Muscle of back (tissue), 11 donors: ENCODE data around the gene RRP12. TPM values are rescaled to one million over a fixed set of nuclear protein-coding genes. Genes with fewer than 3 reads are reported as not detected.
"Not testable (repeated sequence)": the region's sequence is repeated elsewhere in the genome, so short reads cannot be mapped to it uniquely, and the experiment has no call there.

Source experiments
- DNase-seq, 3 donors: peaks; one replicate each; pipeline versions ENCODE4 v3.0.0 to v3.0.0-alpha.2; 2013
- polyA plus RNA-seq, 10 donors: library from polyadenylated mRNA; unstranded; fragments of 120-200 nt; gene quantifications; one replicate each; pipeline ENCODE4 v1.2.1, GENCODE V29; 2013; ENCODE audit not compliant: insufficient read length in 10 of 10

RRP12 gene
- polyA plus RNA-seq, 10 donors, result 18.5 to 27.3 (median 21.3) TPM

DNA sequence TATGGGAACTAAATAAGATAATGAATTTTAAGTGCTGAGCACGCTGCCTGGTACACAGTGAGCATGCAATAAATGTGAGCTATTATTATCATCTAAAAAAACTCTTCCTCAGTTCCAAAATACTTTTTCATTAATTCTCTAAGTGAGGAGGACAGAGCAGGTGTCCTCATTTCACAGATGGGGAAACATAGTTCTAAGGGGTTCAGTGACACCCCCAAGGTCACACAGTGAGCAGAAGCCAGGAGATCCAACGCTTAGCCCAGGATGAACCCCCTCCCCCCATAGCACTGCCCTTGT is 6.8 kb upstream of the RRP12 start:
- no peak for DNase-seq

DNA sequence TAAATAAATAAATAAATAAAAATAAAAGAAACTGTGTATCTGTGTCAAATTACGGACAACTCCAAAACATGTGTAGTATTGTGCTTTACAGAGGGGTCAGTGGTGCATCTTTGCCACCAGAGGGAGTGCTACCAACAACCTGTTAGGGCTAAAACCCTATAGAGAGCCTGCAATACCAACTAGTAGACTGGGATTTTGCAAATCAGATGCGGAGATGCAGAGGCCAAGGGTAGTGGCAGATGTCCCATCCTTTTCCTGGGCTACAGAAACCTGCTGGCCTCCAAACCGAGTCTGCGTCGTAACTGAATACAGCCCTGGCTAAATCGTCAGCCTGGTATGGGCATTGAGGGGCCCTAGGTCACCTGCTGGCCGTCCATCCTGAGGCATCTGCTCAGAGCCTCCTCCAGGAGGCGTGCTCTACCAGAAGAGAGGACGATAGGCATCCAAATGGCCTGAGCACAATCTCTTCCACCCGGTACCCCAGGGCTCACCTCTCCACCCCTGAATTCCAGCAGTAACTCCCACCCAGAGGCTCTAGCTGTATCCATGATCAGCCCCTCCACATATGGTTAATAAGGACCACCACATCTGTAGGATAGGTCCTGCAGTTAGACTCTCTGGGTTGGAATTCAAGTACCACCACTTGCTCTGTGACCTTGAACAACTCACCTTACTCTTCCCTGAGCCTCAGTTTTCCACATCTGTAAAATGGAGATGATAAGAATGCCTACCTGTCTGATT is 6.2 kb upstream of the RRP12 start:
- DNase-seq, result peak; percentile 62 to 86 (median 72)

GRCh38 chr10:97406483-97406882 is 5.3 kb upstream of the RRP12 start:
- DNase-seq, result not testable (repeated sequence)

DNA sequence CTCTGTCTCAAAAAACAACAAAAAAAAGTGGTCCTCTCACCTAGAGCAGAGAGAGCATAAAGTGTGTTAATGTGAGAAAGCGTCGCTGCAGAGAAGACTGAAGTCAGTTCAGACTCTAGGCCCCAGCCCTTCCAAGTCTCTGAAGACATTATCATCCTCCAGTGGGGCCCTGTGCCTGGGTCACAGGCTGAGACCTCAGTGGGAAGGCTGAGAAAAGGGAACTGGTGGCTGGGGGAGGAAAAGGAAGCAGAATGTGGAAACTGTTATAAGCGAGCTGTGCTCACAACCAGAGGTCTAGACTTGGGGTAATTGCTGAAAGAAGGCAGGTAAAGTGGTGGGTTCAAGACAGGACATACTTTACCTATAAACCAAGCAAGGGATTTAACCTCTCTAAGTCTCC is 4.9 kb upstream of the RRP12 start:
- peak in 1 of 3 donors; percentile 36 for DNase-seq

GRCh38 chr10:97404044-97404443 is 2.9 kb upstream of the RRP12 start:
- no peak for DNase-seq

DNA sequence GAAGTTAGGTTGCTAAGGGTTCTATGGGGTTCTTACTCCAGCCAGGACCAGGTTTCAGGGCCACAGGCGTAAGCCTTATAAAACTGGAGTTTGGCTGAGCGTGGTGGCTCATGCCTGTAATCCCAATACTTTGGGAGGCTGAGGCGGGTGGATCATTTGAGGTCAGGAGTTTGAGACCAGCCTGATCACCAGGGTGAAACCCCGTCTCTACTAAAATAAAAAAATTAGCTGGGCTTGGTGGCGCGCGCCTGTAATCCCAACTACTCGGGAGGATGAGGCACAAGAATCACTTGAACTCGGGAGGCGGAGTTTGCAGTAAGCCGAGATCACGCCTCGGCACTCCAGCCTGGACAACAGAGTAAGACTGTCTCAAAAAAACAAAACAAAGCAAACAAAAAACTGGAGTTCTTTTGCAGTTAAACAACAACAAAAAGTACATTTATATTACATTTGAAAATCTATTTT is 347 bp upstream of the RRP12 start:
- no peak for DNase-seq

- DNase-seq, result peak in 1 of 3 donors; percentile 64
These were observed 1.1 kb downstream of the RRP12 start for GRCh38 chr10:97399843-97400545.

DNA sequence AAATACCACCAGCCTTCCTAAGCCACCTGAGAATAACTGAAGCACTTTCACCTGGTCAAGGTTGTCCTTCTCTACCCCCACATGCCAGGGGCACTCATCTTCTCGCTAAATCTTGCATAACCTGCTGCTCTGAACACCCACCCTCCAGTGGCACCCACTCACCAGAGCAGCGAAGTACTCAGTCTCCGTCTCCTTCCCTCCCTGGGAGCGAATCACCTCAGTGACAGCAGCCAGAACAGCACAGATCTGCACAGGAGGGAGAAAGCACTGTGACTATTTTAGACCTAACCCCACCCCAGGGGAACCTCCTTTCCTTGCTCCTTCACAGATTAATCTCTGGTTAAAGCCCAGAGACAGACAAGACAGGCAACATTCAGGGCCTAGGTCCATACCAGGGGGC is 5.1 kb downstream of the RRP12 start:
- DNase-seq, result no peak

- DNase-seq, result no peak
These were observed 8.0 kb downstream of the RRP12 start for GRCh38 chr10:97393034-97393573.

DNA sequence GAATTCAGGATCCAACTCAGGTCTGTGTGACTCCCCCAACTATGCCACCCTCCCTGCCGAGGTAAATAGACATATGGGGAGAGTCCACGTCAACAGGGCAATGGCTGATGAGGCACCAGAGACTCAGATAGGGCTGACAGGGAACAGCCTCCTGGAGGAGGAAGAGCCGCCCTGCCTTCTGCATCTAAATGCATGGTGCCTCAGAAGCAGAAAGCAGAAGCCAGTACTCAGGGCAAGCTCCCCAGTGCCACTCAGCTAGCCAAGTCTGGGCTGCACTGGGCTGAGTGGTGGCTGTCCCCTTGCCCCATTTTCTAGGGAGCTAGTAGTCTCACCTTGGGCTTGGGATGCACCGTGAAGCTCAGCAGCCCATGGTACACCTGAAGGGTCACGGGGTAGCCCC is 11.0 kb downstream of the RRP12 start:
- no peak for DNase-seq

- no peak for DNase-seq
These were observed 13.0 kb downstream of the RRP12 start for GRCh38 chr10:97388152-97388551.

- no peak for DNase-seq
These were observed 15.6 kb downstream of the RRP12 start for GRCh38 chr10:97385565-97385964.

- DNase-seq, result no peak
These were observed 16.5 kb downstream of the RRP12 start for GRCh38 chr10:97384641-97385040.

GRCh38 chr10:97384156-97384555 is 17.0 kb downstream of the RRP12 start:
- DNase-seq, result no peak

DNA sequence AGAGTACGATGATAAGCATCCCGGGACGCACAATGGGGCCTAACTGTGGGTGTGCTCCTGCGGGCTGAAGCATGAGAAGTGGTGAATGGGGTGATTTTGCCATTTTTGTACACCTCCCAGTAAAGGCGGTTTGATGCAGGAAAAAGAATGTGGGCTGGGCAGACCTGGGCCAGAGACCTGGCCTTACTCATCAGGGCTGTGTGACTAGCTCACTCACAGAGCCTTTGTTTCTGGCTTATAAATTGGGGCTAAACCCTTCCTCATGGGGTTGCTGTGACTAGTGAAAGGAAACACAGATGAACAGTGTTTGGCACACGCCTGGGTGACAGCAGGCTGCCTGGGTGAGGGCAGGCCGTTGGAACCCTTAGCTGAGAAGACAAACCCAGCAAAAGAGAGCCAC is 18.0 kb downstream of the RRP12 start:
- no peak for DNase-seq

- no peak for DNase-seq
These were observed 19.5 kb downstream of the RRP12 start for GRCh38 chr10:97381626-97382025.

- DNase-seq, result no peak
These were observed 20.6 kb downstream of the RRP12 start for GRCh38 chr10:97380516-97380915.

- no peak for DNase-seq
These were observed 21.9 kb downstream of the RRP12 start for GRCh38 chr10:97378933-97379921.

DNA sequence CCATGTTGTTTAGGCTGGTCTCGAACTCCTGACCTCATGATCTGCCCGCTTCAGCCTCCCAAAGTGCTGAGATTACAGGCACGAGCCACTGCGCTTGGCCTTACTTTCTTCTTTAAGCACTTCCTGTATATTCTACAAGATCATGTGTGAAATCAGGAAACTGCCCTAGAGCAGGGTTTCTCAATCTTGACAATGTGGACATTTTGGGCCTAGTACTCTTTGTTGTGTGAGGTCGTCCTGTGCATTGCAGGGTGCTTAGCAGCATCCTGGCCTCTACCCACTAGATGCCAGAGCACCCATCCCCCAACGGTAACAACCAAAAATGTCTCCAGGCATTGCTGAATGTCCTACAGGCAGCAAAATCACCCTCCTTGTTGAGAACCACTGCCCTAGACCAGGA is 24.7 kb downstream of the RRP12 start:
- DNase-seq, result no peak

DNA sequence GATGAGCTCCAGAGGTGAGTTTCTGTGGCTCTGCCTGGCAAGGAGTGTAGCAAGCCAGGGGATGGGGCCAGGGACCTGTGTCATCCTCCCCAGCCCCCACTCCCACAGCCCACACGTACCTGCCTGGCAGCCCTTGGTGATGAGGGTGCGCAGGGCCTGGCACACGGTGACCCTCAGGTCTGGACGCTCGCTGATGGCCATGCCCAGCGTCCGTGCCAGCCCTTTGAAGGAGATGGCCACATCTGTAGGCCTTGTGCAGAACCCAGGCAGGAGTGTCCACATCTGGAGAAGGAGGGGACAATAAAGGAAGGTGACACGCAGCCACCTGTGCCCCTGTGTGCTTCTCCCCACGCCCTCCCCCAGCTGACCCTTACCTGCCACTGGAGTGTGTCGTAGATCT is 27.7 kb downstream of the RRP12 start:
- DNase-seq, result no peak

GRCh38 chr10:97372233-97372875 is 28.8 kb downstream of the RRP12 start:
- DNase-seq, result no peak

- DNase-seq, result peak in 1 of 3 donors; percentile 41
These were observed 29.4 kb downstream of the RRP12 start for GRCh38 chr10:97371696-97372095.
